Spleen (tissue), 11 donors: ENCODE data around the gene SLC5A2. TPM values are rescaled to one million over a fixed set of nuclear protein-coding genes. Genes with fewer than 3 reads are reported as not detected.
A peak's percentile ranks its signal among the peaks of the same experiment; 100 is the strongest.

Source experiments
- DNase-seq: peaks from one replicate; pipeline ENCODE4 v3.0.0-alpha.2; 2020
- H3K27ac ChIP-seq, 8 donors: fragments of 200-600 bp; sonication (generic) in 7 of 8; 1 replicate in 4 of 8; 2 replicates in 4 of 8; pipeline versions ENCODE4 v1.5.0 to v1.8.0; 2016 to 2021; ENCODE audit warnings: inconsistent platforms in 4 of 8, mild to moderate bottlenecking in 4 of 8, moderate library complexity in 1 of 8
- H3K27me3 ChIP-seq, 7 donors: fragments of 200-600 bp; sonication (generic) in 6 of 7; replicated peaks in 1 of 7; 1 replicate in 4 of 7; 2 replicates in 3 of 7; pipeline versions ENCODE4 v1.5.0 to v1.8.0; 2016 to 2021; ENCODE audit warnings: inconsistent platforms in 3 of 7, mild to moderate bottlenecking in 1 of 7
- H3K36me3 ChIP-seq, 6 donors: fragments of 200-600 bp; sonication (generic) in 5 of 6; 1 replicate in 4 of 6; 2 replicates in 2 of 6; pipeline versions ENCODE4 v1.5.0 to v1.8.0; 2016 to 2021; ENCODE audit warnings: inconsistent platforms in 2 of 6
- H3K4me1 ChIP-seq, 6 donors: fragments of 200-600 bp; sonication (generic) in 5 of 6; 1 replicate in 3 of 6; 2 replicates in 3 of 6; pipeline versions ENCODE4 v1.5.0 to v1.8.0; 2016 to 2021; ENCODE audit warnings: inconsistent platforms in 3 of 6
- H3K4me3 ChIP-seq, 8 donors: fragments of 200-600 bp; sonication (generic) in 7 of 8; 1 replicate in 4 of 8; 2 replicates in 4 of 8; pipeline versions ENCODE4 v1.5.0 to v1.8.0; 2016 to 2021; ENCODE audit warnings: inconsistent platforms in 4 of 8, mild to moderate bottlenecking in 4 of 8, moderate library complexity in 2 of 8
- H3K9me3 ChIP-seq, 8 donors: fragments of 200-600 bp; sonication (generic) in 7 of 8; 1 replicate in 4 of 8; 2 replicates in 4 of 8; pipeline versions ENCODE4 v1.5.0 to v1.8.0; 2016 to 2021; ENCODE audit warnings: inconsistent platforms in 4 of 8
- CTCF ChIP-seq, 11 experiments: fragments of 200-600 bp in 7 of 11; fragments of 450-650 bp in 4 of 11; sonication (generic) in 4 of 11; IDR thresholded peaks in 8 of 11; conservative IDR thresholded peaks in 3 of 11; 1 replicate in 7 of 11; 2 replicates in 4 of 11; pipeline versions ENCODE4 v1.4.0 to v1.8.0; 2016 to 2021; ENCODE audit warnings: antibody characterized with exemption in 11 of 11, inconsistent platforms in 4 of 11, mild to moderate bottlenecking in 1 of 11
- POLR2A ChIP-seq, 3 donors: fragments of 450-650 bp; IDR thresholded peaks; one replicate each; pipeline ENCODE4 v1.5.1; 2017; ENCODE audit warnings: antibody characterized with exemption in 3 of 3, mild to moderate bottlenecking in 1 of 3
- POLR2AphosphoS5 ChIP-seq, 3 donors: sonication (generic); formaldehyde crosslinking; IDR thresholded peaks; one replicate each; pipeline ENCODE4 v1.5.1; 2017; ENCODE audit warnings: antibody characterized with exemption in 3 of 3
- WGBS, 5 donors: extraction: QIAGEN DNeasy Blood & Tissue Kit in 3 of 5; methylation state at CpG; one replicate each; pipeline versions ENCODE4 v1.1.5 to v1.1.7; 2013 to 2018; 5-methylcytosine and 5-hydroxymethylcytosine counted together
- intact Hi-C: fragments of 100-400 bp; cut with DNase I; formaldehyde crosslinking; loops from one replicate; pipeline ENCODE4 v1.15.0; 2023; ENCODE audit warnings: low total_unique reads
- polyA plus RNA-seq, 3 donors: library from polyadenylated mRNA; stranded (reverse); fragments of 200-250 nt; gene quantifications; one replicate each; pipeline ENCODE4 v1.2.1, GENCODE V29; 2013
- total RNA-seq, 7 donors: library from RNA; depleted of rRNA in 3 of 7; stranded (reverse); fragments of >200 nt in 3 of 7; fragmentation: NEBNext Ultra II Directional in 4 of 7; extraction: Animal tissue kit (Norgen Biotek cat#: 25700) in 4 of 7; gene quantifications; one replicate each; pipeline versions ENCODE4 v1.1.0 to v1.2.1, GENCODE V29; 2016 to 2021
- donor health status: healthy with polysubstance abuse.
- donor health status: DM: no; HTN: no; CAD: no; lungs with moderate emphysema.
- donor health status: DM: no; HTN: no; CAD: no.
- donor health status: Bipolar disorder and iron deficiency.
- donor health status: healthy.
- donor health status: DM: no; HTN: no; CAD: no.
- donor health status: DM: yes; HTN: yes; CAD: no.

SLC5A2 gene
- total and polyA plus RNA-seq, 10 donors: 0.17 to 2.3 (median 1.2) TPM; not detected in 3

- TF ChIP-seq POLR2A (IDR thresholded peaks at IDR 0.05) (no peak), POLR2AphosphoS5 (IDR thresholded peaks at IDR 0.05) (peak; percentile 19 to 33 (median 28)), CTCF (IDR thresholded peaks at IDR 0.05 in 8 of 11, conservative IDR thresholded peaks at IDR 0.05 in 3 of 11) (no peak)
- H3K9me3 ChIP-seq: no peaks in the 10 kb centered on the region
- peaks cover 0 to 14% (median 0%) of the 10 kb centered on the region in 6 donors for H3K36me3 ChIP-seq
- DNase-seq: peak; percentile 32
- intact Hi-C loops: no loop called here
- 53 to 76% (median 59%) methylated on average over 13 to 20 of the region's 20 CpGs for WGBS, 5 donors
- H3K4me3 ChIP-seq: no peak overlapping the region
- peak overlapping the region in 7 of 8 donors; percentile 2 to 73 (median 61) for H3K27ac ChIP-seq
- H3K4me1 ChIP-seq: peaks cover 22 to 76% (median 66%) of the 10 kb centered on the region in 6 donors
- no peaks in the 10 kb centered on the region for H3K27me3 ChIP-seq
Observed at GRCh38 chr16:31453255-31454204, 29.4 kb upstream of the SLC5A2 start.

- H3K4me1 ChIP-seq: peaks cover 30 to 90% (median 75%) of the 10 kb centered on the region in 6 donors
- TF ChIP-seq POLR2AphosphoS5 (IDR thresholded peaks at IDR 0.05) (peak in 1 of 3 donors; percentile 13), CTCF (IDR thresholded peaks at IDR 0.05 in 8 of 11, conservative IDR thresholded peaks at IDR 0.05 in 3 of 11) (peak in 2 of 11 experiments; percentile 19 to 20), POLR2A (IDR thresholded peaks at IDR 0.05) (no peak)
- DNase-seq: no peak
- H3K4me3 ChIP-seq: no peak overlapping the region
- no peaks in the 10 kb centered on the region for H3K27me3 ChIP-seq
- whole genome bisulfite sequencing, 5 donors: 57 to 67% (median 65%) methylated on average over 17 of the region's 17 CpGs
- no peaks in the 10 kb centered on the region for H3K9me3 ChIP-seq
- intact Hi-C loops: no loop called here
- peak overlapping the region in 2 of 8 donors; percentile 3 to 18 for H3K27ac ChIP-seq
- H3K36me3 ChIP-seq: peaks cover 0 to 14% (median 0%) of the 10 kb centered on the region in 6 donors
Observed at GRCh38 chr16:31455601-31456314, 27.2 kb upstream of the SLC5A2 start.

GRCh38 chr16:31456988-31457360 lies 25.9 kb upstream of the SLC5A2 start:
- TF ChIP-seq POLR2A (IDR thresholded peaks at IDR 0.05) (no peak), CTCF (IDR thresholded peaks at IDR 0.05 in 8 of 11, conservative IDR thresholded peaks at IDR 0.05 in 3 of 11) (no peak), POLR2AphosphoS5 (IDR thresholded peaks at IDR 0.05) (no peak)
- Histone ChIP-seq H3K4me1 (peaks cover 34 to 90% (median 72%) of the 10 kb centered on the region in 6 donors), H3K4me3 (peak overlapping the region in 1 of 8 donors; percentile 82), H3K36me3 (peaks cover 0 to 19% (median 1%) of the 10 kb centered on the region in 6 donors), H3K27ac (no peak overlapping the region), H3K9me3 (no peaks in the 10 kb centered on the region), H3K27me3 (no peaks in the 10 kb centered on the region)
- intact Hi-C loops: no loop called here
- DNase-seq: no peak
- 71 to 89% (median 83%) methylated on average over 5 to 8 of the region's 8 CpGs for WGBS, 5 donors
